ENCODE data around the gene ZMIZ1. TPM values are rescaled to one million over a fixed set of nuclear protein-coding genes. Genes with fewer than 3 reads are reported as not detected.
A peak's percentile ranks its signal among the peaks of the same experiment; 100 is the strongest.

The ZMIZ1 gene
- total and polyA plus RNA-seq, 12 donors: 6.6 to 113 (median 55.1) TPM

GRCh38 chr10:79075418-79075817 is 6.7 kb downstream of the ZMIZ1 start:
- no peak for TF ChIP-seq CTCF (IDR thresholded peaks at IDR 0.05)
- no peak for TF ChIP-seq POLR2A (IDR thresholded peaks at IDR 0.05)
- 85 to 97% (median 86%) methylated on average over 3 of the region's 3 CpGs for WGBS, 4 donors
- Histone ChIP-seq H3K4me3 (no peak overlapping the region), H3K27ac (no peak overlapping the region), H3K9me3 (replicated peaks in 1 of 3) (no peaks in the 10 kb centered on the region), H3K36me3 (replicated peaks in 1 of 2) (no peaks in the 10 kb centered on the region), H3K27me3 (no peaks in the 10 kb centered on the region), H3K4me1 (replicated peaks in 1 of 2) (peaks cover 53 to 91% of the 10 kb centered on the region in 2 donors)
- intact Hi-C loops (cut with DNase I): no loop called here
- DNase-seq: no peak

GRCh38 chr10:79077488-79078173 is 8.9 kb downstream of the ZMIZ1 start:
- Histone ChIP-seq H3K27ac (no peak overlapping the region), H3K4me1 (replicated peaks in 1 of 2) (peaks cover 59 to 99% of the 10 kb centered on the region in 2 donors), H3K36me3 (replicated peaks in 1 of 2) (no peaks in the 10 kb centered on the region), H3K9me3 (replicated peaks in 1 of 3) (no peaks in the 10 kb centered on the region), H3K4me3 (no peak overlapping the region), H3K27me3 (no peaks in the 10 kb centered on the region)
- DNase-seq: no peak
- 83 to 87% (median 86%) methylated on average over 8 to 10 of the region's 10 CpGs for WGBS, 4 donors
- TF ChIP-seq POLR2A (IDR thresholded peaks at IDR 0.05): no peak
- TF ChIP-seq CTCF (IDR thresholded peaks at IDR 0.05): no peak
- intact Hi-C loops (cut with DNase I): no loop called here

- DNase-seq: no peak
- no peaks in the 10 kb centered on the region for H3K36me3 ChIP-seq (replicated peaks in 1 of 2)
- TF ChIP-seq CTCF (IDR thresholded peaks at IDR 0.05) (no peak), POLR2A (IDR thresholded peaks at IDR 0.05) (no peak)
- peaks cover 58 to 99% of the 10 kb centered on the region in 2 donors for H3K4me1 ChIP-seq (replicated peaks in 1 of 2)
- no peaks in the 10 kb centered on the region for H3K9me3 ChIP-seq (replicated peaks in 1 of 3)
- no peak overlapping the region for H3K4me3 ChIP-seq
- H3K27me3 ChIP-seq: no peaks in the 10 kb centered on the region
- WGBS, 4 donors: 83 to 88% (median 85%) methylated on average over 8 of the region's 8 CpGs
- H3K27ac ChIP-seq: peak overlapping the region in 2 of 5 donors; percentile 71 to 75
- intact Hi-C loops (cut with DNase I): no loop called here
These were observed 9.7 kb downstream of the ZMIZ1 start for GRCh38 chr10:79078367-79079053.

DNA sequence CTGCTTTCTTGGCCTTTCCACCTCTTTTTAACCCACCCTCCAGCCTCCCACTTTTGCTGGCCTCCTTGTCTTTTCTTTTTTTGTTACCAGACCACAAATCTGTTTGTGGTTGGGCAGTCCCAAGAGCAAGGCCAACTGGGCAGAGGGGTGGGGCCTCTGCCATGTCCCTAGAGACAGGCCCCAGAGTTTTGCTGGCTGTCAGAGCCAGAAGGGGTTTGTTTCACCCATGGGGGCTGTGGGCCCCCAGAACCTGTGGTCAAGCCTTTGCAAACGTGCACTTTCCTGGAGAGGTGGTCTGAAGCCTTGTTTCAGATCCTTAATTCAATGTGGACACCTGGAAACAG is 10.3 kb downstream of the ZMIZ1 start:
- WGBS, 4 donors: 58 to 100% (median 70%) methylated on average over 1 of the region's 1 CpG
- DNase-seq: peak in 2 of 7 donors; percentile 46 to 51
- no peak for TF ChIP-seq POLR2A (IDR thresholded peaks at IDR 0.05)
- TF ChIP-seq CTCF (IDR thresholded peaks at IDR 0.05): no peak
- intact Hi-C loops (cut with DNase I): no loop called here
- H3K27me3 ChIP-seq: no peaks in the 10 kb centered on the region
- H3K4me3 ChIP-seq: no peak overlapping the region
- peaks cover 58 to 99% of the 10 kb centered on the region in 2 donors for H3K4me1 ChIP-seq (replicated peaks in 1 of 2)
- no peaks in the 10 kb centered on the region for H3K9me3 ChIP-seq (replicated peaks in 1 of 3)
- peak overlapping the region in 3 of 5 donors; percentile 71 to 79 (median 75) for H3K27ac ChIP-seq
- H3K36me3 ChIP-seq (replicated peaks in 1 of 2): no peaks in the 10 kb centered on the region

All from adrenal gland (tissue), 12 donors.